A549 (cell line): ENCODE measurements around the gene SV2C.

Experiments used
- ESRRA ChIP-seq: fragments of 150-350 bp; IDR thresholded peaks from 2 replicates; pipeline ENCODE4 v1.6.1; 2014; ENCODE audit warnings: mild to moderate bottlenecking, low read length, borderline replicate concordance
- POLR2A ChIP-seq: IDR thresholded peaks from 2 replicates; pipeline ENCODE4 v1.6.1; 2012; ENCODE audit warnings: mild to moderate bottlenecking, low read length
- ZSCAN20 ChIP-seq: fragments of 250-450 bp; sonication (Bioruptor Pico); IDR thresholded peaks from 2 replicates; pipeline ENCODE4 v1.8.0; 2022; ENCODE audit warnings: mild to moderate bottlenecking, moderate library complexity

GRCh38 chr5:76368941-76369340, 285.8 kb downstream of the SV2C start:
- TF ChIP-seq POLR2A (no peak), ESRRA (no peak), ZSCAN20 (CRISPR knock-in tag) (no peak)
